ENCODE measurements around the gene ENOSF1.

GRCh38 chr18:641224-641623, 71.2 kb downstream of the ENOSF1 start:
- no peak for TF ChIP-seq POLR2A (IDR thresholded peaks at IDR 0.05; ENCODE audit: low read depth, low read length)
- no peak for TF ChIP-seq MXI1 (IDR thresholded peaks at IDR 0.05; ENCODE audit: borderline replicate concordance, low read depth, low read length)
- no peak for TF ChIP-seq USF2 (IDR thresholded peaks at IDR 0.05; ENCODE audit: low read depth, low read length)
- TF ChIP-seq RCOR1 (IDR thresholded peaks at IDR 0.05; ENCODE audit: insufficient replicate concordance, low read length) = no peak
